ENCODE results near the gene WDR45B.
A peak's percentile ranks its signal among the peaks of the same experiment; 100 is the strongest.

The WDR45B gene

DNA sequence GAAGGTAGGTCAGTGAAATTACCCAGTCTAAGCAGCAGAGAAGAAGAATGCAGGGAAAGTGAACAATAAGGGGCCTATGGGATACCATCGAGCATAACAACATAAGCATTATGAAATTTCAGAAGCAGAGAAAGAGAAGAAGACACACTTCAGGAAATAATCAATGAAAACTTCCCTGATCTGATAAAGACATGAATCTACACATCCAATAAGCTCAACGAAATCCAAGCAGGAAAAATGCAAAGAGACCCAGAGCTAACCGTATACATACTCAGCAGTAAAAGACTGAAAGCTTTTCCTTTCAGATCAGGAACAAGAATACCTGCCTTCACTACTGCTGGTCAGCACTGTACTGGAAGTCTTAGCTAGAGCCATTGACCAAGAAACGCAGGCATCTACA, 38.6 kb downstream of the WDR45B start:
- H3K4me3 ChIP-seq (ENCODE audit: low read length) = no peak overlapping the region

DNA sequence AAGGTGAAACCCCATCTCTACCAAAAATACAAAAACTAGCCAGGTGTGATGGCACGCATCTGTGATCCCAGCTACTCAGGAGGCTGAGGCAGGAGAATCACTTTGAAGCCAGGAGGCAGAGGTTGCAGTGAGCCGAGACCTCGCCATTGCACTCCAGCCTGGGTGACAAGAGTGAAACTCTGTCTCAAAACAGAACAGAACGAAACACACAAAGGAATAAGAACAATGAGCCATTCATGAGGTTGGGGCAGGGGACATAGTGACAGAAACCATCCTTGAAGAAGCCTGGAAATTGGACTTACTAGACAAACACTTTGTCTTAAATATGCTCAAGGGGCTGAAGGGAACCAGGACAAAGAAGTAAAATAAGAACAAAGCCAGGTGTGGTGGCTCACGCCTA, 39.4 kb downstream of the WDR45B start:
- no peak for DNase-seq (ENCODE audit: low read depth, low spot score)
- H3K4me3 ChIP-seq (ENCODE audit: low read length) = no peak overlapping the region

More for the DNA sequence above, 38.6 kb downstream of the WDR45B start:
- no peak for DNase-seq (ENCODE audit: low read depth, low spot score)

DNA sequence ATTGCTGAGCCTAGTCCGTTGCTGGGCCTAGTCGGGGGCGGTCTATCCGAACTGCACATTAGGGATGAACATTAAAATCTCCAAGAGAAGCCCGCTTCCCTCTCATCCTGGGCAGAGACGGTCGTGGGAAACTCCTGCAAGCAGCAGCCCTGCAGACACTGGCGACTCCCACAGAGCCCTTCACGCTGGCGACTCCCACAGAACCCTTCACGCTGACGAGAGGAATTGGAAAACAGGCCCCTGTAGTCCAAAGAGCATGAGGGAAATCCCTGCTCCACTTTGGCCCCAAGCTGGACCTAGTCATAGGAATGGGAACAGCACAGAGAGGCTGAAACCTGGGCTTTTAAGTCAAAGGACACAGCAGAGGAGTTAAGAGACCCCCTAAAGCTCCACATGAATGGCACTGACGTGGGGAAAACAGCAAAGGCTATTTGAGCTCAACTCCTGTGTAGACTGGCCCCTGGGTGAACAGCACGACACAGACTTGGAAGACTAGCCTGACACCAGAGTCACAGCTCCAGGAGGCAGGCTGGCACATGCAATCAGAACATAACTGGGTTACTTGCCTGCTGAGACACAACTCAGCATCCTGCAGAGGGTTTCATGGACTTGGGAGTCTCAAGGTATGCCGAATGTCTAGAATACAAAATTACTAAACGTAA, 42.2 kb downstream of the WDR45B start:
- H3K4me3 ChIP-seq (ENCODE audit: low read length) = no peak overlapping the region
- no peak for DNase-seq (ENCODE audit: low read depth, low spot score)

DNA sequence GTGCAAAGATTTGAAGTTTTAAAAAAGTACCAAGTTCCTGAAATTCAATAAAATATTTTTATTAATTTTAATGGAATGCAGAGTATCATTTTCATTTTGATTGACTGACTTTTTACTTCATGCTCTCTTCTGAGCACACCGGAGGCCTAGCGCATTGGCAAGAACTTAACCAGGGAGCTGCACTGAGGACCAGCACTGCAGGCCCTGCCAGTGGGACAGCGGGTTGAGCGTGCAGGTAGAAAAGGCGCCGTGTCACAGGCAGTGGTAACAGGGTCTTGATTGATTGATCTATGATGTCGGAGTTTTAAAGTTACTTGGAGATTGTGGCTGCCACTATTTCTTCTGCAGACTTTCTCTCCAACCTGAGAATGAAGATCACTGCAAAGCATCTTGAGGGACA, 43.7 kb downstream of the WDR45B start:
- no peak for DNase-seq (ENCODE audit: low read depth, low spot score)
- no peak overlapping the region for H3K4me3 ChIP-seq (ENCODE audit: low read length)

DNA sequence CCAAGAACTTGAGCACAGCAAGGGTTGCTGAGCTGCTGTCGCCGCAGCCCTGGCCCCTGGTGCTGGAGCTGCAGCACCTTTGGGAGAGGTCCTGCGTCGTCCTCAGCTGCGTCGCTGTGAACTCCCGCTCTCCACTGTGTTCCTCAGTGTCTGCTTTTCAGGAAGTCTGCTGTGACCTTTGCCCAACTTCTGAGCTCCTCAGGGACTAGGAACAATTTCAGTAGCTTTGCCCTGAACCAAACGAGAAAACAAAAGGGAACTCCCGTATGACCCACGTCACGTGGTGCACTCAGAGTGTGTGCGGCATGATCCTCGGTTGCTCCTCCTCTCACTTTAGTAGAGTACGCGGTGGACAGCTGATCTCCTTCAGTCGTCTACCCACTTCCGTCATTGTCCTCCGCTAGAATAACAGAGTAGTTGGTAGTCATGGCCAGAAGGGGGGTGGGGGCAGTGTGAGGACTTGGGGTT, 44.2 kb downstream of the WDR45B start:
- DNase-seq (ENCODE audit: low read depth, low spot score) = no peak

DNA sequence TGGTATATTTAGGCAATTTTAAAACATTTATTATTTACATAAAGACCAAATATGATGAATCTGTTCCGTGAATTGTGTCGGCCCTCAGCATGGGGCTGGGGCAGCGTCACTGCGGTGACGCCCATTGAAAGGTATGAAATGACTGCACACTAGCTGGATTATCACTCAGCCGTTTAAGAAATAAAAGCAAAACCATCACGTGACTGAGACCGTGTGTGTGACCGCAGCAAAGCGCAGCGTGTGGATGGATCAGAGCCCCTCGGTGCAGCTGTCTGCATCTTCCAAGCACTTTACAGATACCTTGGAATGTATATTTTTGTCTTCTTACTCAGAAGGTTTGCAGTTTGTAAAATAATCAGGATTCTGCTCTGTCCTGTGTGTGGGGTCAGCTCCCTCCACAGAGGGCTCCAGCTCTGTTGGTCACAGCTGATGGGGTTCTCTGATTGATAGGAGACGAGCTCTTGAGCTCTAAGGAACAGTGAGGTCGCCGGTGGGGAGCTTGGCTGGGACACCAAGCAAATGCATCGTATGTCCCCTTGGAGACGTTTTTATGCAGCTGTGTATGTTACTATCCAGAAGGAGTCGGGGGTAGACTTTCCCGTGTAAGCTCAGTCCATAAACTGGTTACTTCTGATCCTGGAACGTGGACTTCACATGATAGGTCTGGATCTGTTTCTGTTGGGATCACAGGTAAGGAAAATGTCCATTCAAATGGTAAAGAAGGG, 45.1 kb downstream of the WDR45B start:
- no peak for DNase-seq (ENCODE audit: low read depth, low spot score)
- H3K4me3 ChIP-seq (ENCODE audit: low read length) = no peak overlapping the region

More for the DNA sequence above, 44.2 kb downstream of the WDR45B start:
- H3K4me3 ChIP-seq (ENCODE audit: low read length) = no peak overlapping the region

DNA sequence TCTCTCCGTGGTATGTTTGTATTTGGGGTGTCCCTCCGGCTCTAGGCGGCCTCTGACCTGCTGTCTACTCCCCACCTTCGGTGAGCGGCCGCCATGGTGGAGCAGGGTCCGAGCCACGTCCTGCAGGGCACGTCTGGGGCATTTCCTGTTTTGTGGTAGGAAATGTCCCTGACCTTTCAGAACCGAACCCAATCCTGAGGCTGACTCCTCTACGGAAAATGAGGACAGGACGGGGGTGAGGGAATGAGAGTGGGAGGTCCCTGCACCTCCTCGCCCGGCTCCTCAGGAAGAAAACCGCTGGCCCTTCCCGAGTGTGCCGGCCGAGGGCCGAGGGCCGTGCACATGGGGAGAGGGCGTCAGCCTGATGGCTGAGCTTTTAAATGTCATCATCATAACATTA, 45.8 kb downstream of the WDR45B start:
- DNase-seq (ENCODE audit: low read depth, low spot score) = no peak
- H3K4me3 ChIP-seq (ENCODE audit: low read length) = no peak overlapping the region

DNA sequence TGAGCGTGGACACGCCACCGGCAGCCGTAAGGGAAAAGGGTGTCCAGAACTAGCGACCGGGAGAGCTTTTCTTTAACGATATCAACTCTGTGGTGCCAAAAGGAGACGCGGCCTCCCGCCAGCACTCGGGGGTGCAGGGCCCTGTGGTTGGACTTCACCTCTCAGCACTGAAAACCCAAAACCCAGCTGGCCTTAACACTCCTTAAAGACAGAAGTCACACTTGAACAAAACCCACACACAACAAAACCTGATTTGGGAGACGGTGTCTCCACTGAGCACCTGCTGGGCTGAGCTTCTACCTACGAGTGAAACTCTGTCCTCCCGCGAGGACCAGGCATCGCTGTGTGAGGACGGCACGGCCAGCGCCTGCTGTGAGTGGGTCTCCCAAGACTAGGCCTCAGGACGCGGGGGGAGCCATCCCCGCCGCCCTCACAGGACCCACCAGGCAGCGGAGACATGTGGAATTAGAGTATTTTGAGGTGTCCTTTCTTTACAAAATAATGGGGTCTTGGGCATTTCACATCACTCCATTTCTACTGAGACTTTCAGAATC, 46.7 kb downstream of the WDR45B start:
- no peak for DNase-seq (ENCODE audit: low read depth, low spot score)
- H3K4me3 ChIP-seq (ENCODE audit: low read length) = no peak overlapping the region

DNA sequence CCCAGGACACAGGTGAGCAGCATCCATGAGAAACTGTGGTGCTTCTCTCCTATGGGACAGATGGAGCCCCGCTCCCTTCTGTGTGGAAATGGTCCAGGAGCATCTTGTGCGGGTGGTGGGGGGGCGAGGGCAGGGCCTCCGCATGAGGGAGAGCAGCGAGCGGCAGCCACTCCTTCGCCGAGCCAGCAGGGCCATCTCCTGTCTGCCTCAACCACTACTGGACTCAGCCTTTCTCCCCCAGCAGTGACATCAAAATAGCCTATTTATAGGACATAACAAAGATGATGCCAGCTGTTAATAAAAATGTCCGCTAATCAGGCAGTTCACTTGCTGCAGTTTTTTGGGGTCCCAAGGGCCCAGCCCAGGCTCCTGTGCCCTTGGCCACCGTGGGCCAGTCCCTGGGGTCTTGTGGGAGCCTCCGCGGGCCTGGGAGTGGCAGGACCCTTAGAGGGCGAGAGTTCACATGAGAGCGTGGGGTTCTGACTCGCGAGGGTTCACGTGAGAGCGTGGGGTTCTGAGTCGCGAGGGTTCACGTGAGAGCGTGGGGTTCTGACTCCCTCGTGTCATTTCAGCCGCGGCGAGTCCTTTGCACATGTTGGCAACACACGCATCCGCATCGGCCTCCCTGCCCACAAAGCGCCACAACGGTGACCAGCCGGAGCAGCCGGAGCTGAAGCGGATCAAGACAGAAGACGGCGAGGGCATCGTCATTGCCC, 47.4 kb downstream of the WDR45B start:
- DNase-seq (ENCODE audit: low read depth, low spot score) = no peak
- H3K4me3 ChIP-seq (ENCODE audit: low read length) = no peak overlapping the region

DNA sequence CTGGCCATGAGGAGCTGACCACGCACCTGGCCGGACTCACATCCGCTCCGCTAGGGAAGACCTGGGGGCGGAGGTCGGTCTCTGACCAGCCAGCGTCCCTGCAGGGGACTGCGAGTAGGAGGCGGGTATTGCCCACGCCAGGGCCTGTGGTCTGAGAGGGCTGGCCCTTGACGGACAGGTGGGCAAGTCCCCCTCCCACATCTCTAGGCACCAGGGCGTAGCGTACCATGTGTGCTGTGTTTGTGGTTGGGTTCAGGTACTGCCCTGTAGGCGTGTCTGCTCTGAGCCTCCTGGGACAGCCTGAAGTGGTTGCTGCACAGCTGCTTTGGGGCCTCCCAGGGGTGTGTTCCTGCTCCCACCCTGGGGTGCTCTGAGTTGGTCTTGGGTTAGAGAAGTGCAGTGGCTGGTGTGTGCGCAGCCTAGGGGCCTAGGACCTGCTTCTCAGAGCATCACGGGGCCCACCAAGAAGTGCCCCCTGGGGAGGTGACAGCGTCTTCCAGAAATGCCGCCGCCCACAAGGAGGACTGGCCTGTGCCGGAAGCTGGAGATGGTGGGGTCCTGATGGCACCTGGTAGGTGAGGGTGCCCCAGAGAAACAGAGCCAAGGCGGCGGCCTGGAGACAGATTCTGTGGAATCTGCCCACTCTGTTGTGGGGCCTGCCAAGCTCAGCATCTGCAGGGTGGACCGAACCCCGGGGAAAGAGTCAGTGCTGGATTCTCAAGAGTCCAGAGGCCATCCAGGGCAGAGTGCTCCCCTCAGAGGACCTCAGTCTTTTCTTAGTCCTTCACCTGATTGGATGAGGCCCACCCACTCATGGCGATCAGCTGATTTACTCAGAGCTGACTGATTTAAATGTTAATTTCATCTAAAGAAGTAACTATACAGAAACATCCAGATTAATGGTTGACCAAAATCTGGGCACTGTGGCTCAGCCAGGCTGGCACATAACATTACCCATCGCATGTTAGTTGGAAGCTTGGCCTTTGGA, 48.3 kb downstream of the WDR45B start:
- H3K4me3 ChIP-seq (ENCODE audit: low read length) = no peak overlapping the region
- no peak for DNase-seq (ENCODE audit: low read depth, low spot score)

DNA sequence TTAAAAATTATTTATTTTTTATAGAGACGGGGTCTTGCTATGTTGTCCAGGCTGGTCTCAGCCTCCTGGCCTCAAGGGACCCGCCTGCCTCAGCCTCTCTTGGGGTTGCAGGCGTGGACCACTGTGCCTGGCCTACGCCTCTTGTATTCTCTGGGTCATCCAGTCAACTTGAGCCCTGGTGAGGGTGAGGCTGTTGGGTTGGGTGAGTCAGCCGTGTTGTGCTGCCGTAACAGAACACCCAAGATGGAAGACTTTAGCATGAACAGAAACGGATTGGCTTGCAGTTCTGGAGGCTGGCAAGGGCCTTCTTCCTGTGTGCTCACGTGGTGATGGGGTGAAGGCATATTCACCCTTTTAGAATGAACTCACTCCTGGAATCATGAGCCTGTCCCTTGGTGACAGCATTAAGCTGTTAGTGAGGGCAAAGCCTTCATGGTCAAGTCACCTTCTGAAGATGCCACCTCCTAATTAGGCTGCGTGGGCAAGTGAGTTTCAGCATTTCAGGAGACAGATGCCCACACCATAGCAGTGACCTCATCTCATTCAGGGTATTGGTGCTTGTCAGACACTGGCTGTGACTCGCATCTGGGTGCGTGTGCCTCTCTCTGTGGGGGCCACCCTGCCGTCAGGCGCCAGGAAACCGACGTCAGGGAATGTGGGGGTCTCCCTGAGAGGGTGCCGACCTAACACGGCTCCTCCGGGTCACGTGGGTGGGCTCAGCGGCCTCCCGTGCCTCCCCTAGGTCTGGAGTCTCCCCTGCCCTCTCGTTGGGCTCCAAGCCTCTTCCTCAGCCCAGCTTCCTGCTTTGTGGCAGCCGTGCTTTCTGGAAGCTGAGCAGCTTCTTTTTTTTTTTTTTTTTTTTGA, 49.8 kb downstream of the WDR45B start:
- DNase-seq (ENCODE audit: low read depth, low spot score) = no peak
- no peak overlapping the region for H3K4me3 ChIP-seq (ENCODE audit: low read length)

DNA sequence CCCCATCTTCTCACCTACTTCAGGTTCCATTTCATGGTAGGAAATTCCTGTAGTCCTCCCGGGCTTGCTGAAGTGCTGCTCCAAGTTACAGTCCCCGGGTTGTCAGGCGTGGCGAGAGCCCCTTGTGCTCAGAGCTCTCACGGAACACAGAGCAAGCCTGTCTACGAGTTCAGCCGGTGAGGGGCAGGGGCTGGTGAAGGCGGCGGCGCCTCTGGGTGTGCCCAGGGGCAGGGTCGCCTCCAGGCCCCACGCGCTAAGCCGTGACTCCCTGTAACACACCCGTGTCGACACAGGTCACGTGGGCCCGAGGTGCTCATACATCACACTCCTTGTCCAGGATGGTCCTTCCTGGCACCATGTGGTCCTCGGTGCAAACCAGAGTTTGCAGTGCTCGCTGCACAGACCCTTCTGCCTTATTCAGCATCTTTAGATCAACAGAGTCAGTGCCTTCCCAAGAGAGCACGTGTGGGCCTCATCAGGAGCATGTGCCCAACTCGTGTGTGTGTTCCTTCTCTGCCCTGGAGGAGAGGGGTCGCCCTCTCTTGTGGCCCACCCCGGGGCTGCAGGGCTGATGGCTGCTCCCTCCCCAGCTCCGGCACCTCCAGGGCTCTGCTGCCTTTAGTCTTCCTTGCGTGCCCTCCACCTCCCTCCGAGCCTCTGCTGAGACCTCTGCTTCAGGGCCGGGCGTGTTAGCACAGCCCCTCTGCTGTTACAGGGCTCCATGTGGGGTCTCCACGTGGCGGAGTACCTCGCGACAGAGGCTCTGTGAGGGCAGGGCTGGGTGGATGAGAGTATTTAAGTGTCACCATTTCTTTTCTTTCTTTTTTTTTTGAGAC, 51.2 kb downstream of the WDR45B start:
- no peak for DNase-seq (ENCODE audit: low read depth, low spot score)
- H3K4me3 ChIP-seq (ENCODE audit: low read length) = no peak overlapping the region

DNA sequence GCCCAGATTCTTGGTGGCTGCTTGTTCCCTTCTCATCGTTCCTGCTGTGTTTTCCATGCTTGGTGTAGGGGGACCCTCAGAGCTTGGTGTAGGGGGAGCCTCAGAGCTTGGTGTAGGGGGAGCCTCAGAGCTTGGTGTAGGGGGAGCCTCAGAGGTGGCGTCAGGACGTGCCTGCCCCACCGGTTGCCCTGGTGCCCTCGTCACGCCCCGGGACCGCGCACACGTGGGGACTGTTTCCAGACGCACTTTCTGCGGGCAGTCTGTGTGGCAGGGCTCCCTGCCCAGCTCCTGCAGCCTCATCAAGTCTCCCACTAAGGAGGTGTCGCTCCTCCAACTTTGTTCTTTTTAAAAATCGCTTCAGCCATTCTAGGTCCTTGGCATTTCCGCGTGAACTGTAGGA, 51.9 kb downstream of the WDR45B start:
- no peak for DNase-seq (ENCODE audit: low read depth, low spot score)
- H3K4me3 ChIP-seq (ENCODE audit: low read length) = no peak overlapping the region

DNA sequence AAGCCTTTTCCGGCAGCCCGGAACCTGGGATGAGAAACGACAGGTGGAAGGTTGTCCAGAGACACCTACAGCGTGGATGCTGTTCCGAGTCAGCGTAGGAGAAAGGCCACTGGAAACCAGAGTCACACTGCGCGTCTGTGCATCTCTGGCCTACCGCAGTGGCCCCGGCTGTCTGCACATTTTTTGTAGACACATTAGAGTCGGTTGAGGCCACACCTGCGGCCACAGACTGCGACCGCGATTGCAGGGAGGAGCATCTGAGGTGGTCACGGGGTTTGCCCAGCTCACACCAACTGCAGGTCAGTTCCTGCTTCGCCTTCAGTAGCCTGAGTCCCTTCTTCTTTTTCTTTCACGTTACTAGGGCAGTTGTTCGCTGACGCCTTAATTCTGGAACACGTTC, 52.4 kb downstream of the WDR45B start:
- no peak overlapping the region for H3K4me3 ChIP-seq (ENCODE audit: low read length)
- DNase-seq (ENCODE audit: low read depth, low spot score) = no peak

DNA sequence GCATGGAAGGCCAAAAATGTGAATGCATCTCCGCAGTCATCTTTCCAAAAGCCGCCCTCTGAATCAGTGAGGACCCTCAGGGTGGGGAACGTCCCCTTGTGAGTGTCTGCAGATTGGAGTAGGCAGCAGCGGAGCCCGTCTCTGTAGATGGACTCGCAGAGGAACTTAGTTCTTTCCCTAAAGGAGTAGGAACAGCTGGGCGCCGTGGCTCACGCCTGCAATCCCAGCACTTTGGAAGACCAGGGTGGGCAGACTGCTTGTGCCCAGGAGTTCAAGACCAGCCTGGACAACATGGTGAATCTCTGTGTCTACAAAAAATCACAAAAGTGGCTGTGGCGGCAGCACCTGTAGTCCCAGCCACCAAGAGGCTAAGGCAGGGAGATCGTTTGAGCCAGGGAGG, 53.7 kb downstream of the WDR45B start:
- no peak overlapping the region for H3K4me3 ChIP-seq (ENCODE audit: low read length)
- DNase-seq (ENCODE audit: low read depth, low spot score) = no peak

DNA sequence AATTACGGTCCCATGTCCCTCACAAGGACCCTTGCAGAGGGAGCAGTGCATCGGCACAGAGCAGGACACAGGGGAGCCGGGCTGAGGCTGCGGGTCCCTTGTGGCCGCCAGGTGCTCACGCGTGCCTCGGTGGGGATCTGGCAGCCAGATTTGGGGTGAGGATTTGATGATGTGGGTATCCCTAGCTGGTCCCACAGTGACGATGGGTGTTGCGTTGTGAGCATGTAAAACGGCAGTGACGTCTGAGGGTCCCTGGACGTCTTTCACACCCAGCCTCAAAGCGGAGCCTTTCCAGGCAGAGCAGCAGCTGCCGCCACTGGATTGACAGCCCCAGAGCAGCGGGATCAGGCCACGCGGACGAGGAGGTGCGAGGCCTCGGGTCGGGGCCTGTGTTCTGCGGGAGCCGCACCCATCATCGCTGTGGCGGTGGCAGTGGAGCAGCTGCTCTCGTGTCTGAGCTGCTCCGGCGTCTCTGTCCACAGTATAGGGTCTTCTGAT, 54.6 kb downstream of the WDR45B start:
- H3K4me3 ChIP-seq (ENCODE audit: low read length) = peak overlapping the region; percentile 77
- no peak for DNase-seq (ENCODE audit: low read depth, low spot score)
